GM12891 (cell line): Measurements from ENCODE around the gene HOXA11.

Experiments used
- POLR2A ChIP-seq: IDR thresholded peaks from 2 replicates; pipeline ENCODE4 v1.6.1; 2011; ENCODE audit warnings: low read depth, low read length, control low read depth
- POLR2AphosphoS5 ChIP-seq: IDR thresholded peaks from 2 replicates; pipeline ENCODE4 v1.6.1; 2011; ENCODE audit warnings: low read depth, low read length, control low read depth

- no peak for TF ChIP-seq POLR2AphosphoS5
- no peak for TF ChIP-seq POLR2A
Measured at GRCh38 chr7:27191161-27191731, 6.2 kb upstream of the HOXA11 start.
